ENCODE data around the gene ZNF683.

ZNF683 gene

GRCh38 chr1:26368006-26368405, 4.5 kb downstream of the ZNF683 start:
- no peak for DNase-seq (ENCODE audit: extremely low spot score)
- ChIA-PET POLR2A (no interaction called here), CTCF (interaction anchor here (1.2 to 2.0 kb wide), 2 partner anchors 10 to 27 kb away, joined by 3 to 5 read pairs; no protein-coding TSS in a partner anchor)
- TF ChIP-seq CTCF (IDR thresholded peaks at IDR 0.05; ENCODE audit: control extremely low read depth, extremely low read depth, low read depth, missing control alignments) = no peak

GRCh38 chr1:26367441-26367840, 5.1 kb downstream of the ZNF683 start:
- DNase-seq (ENCODE audit: extremely low spot score) = no peak
- POLR2A ChIA-PET = no interaction called here
- CTCF ChIA-PET = interaction anchor here (1.2 to 2.0 kb wide), 2 partner anchors 11 to 28 kb away, joined by 3 to 5 read pairs; no protein-coding TSS in a partner anchor
- no peak for TF ChIP-seq CTCF (IDR thresholded peaks at IDR 0.05; ENCODE audit: control extremely low read depth, extremely low read depth, low read depth, missing control alignments)

DNA sequence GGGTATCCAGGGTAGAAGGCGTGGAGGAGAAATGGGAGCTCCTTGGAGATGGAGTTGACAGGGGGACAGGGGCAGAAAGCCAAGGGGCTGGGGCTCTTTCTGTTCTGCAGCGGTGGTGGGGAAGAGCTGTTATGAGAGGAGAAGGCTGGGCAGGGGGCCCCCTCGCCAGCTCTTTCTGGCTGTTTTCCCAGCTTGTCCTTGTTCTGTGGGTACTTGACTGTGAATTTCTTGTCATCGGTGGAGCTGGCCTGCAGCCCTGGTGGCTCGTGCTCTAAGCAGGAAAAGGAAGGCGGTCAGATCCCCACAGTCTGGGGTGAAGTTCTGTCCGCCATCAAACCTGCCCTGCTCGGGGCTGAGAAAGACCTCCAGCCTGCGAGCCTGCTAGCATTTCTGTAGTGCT, 7.6 kb downstream of the ZNF683 start:
- no peak for DNase-seq (ENCODE audit: extremely low spot score)
- ChIA-PET CTCF (interaction anchor here (1.0 to 4.6 kb wide), 18 partner anchors 10 to 129 kb away, joined by 3 to 61 read pairs (median 6); partner anchors contain the start of genes CRYBG2 and SH3BGRL3), POLR2A (interaction anchor here (0.5 kb wide), 1 partner anchor 293 kb away, joined by 3 read pairs; no protein-coding TSS in a partner anchor)
- TF ChIP-seq CTCF (IDR thresholded peaks at IDR 0.05; ENCODE audit: control extremely low read depth, extremely low read depth, low read depth, missing control alignments) = no peak

DNA sequence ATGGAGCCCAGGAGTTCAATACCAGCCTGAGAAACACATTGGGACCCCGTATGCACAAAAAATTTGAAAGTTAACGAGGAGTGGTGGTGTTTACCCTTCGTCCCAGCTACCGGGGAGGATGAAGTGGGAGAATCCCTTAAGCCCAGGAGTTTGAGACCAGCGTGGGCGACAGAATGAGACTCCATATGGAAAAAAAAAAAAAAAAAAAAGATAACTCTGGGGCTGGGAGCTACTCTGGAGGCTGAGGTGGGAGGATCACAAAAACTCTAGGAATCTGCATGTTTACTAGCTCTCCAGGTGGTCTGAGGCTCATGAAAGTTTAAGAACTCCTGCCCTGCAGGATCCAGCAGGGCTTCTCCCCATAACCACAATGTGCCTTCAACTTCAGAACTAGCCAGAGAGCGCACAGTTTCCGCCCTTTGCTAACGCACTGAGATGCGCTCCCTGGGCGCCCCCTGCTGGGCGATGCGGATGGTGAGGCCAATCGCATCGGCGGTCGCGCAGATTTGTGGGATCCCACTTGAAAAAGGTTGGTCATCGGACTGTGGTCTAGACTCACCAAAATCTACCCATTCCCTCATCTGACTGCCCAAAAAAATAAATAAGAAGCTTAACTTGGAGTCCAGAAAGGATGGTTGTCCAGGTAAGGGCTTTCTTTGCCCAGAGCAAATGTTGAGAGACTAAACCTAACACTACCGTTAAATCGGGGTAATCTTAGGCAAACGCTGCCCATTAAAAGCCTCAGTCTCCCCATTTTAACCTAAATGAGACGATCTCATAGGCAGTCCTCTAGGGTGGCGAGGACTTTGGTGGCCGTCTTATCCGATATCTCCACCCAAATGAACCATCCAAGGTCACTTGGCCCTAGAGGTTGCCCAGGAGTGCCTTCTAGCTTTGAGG, 8.8 kb downstream of the ZNF683 start:
- ChIA-PET CTCF (interaction anchor here (0.7 to 4.6 kb wide), 39 partner anchors 9 to 298 kb away, joined by 3 to 61 read pairs (median 3); partner anchors contain the start of genes CD52, CEP85, CRYBG2 and SH3BGRL3), POLR2A (no interaction called here)
- TF ChIP-seq CTCF (IDR thresholded peaks at IDR 0.05; ENCODE audit: control extremely low read depth, extremely low read depth, low read depth, missing control alignments) = peak; percentile 97
- peak; percentile 87 for DNase-seq (ENCODE audit: extremely low spot score)

GRCh38 chr1:26362331-26362730, 10.2 kb downstream of the ZNF683 start:
- ChIA-PET POLR2A (no interaction called here), CTCF (interaction anchor here (0.8 to 4.6 kb wide), 16 partner anchors 8 to 193 kb away, joined by 3 to 61 read pairs (median 6); partner anchors contain the start of genes C1orf232, CEP85, CRYBG2 and SH3BGRL3)
- no peak for TF ChIP-seq CTCF (IDR thresholded peaks at IDR 0.05; ENCODE audit: control extremely low read depth, extremely low read depth, low read depth, missing control alignments)
- DNase-seq (ENCODE audit: extremely low spot score) = no peak

DNA sequence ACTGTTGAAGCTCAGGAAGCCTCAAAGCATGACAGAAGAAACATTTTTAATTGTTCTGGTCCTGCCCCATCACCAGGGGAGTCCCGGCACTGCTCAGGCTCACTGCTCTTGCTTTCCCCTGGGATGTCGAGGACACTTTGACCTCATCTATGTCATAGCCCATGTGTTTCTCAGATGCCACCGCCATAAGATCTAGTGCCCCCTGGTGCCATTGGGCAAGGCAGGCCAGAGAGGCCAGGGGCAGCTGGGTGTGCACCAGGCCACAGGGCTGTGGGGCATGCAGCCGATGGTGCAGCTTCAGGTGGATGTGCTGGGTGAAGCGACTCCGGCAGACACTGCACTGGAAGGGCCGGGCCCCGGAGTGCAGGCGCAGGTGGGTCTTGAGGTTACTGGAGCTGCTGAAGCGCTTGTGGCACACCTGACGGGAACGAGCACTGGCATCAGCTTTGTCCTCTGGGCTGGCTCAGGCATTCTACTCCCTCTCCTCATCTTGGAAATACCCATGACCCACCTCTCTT, 10.9 kb downstream of the ZNF683 start:
- no peak for TF ChIP-seq CTCF (IDR thresholded peaks at IDR 0.05; ENCODE audit: control extremely low read depth, extremely low read depth, low read depth, missing control alignments)
- peak; percentile 22 for DNase-seq (ENCODE audit: extremely low spot score)
- POLR2A ChIA-PET = no interaction called here
- CTCF ChIA-PET = interaction anchor here (0.8 to 4.6 kb wide), 16 partner anchors 8 to 192 kb away, joined by 3 to 61 read pairs (median 4); partner anchors contain the start of genes C1orf232, CEP85, SH3BGRL3 and ZNF593

Measured in GM10248 (cell line).